NB4 (cell line): Measurements from ENCODE around the gene LRRTM4.

ENCODE experiments used
- POLR2A ChIP-seq: IDR thresholded peaks from 2 replicates; pipeline ENCODE4 v1.6.1; 2011; ENCODE audit warnings: mild to moderate bottlenecking; ENCODE audit not compliant: insufficient read length; ENCODE audit errors: extremely low read depth
- TF ChIP-seq, protein P1 (sequence below): IDR thresholded peaks from one replicate; pipeline ENCODE4 v1.5.1; 2012; ENCODE audit warnings: low read depth, low read length
- TF ChIP-seq, protein P2 (sequence below): IDR thresholded peaks from 2 replicates; pipeline ENCODE4 v1.6.1; 2011; ENCODE audit warnings: low read depth, low read length

DNA sequence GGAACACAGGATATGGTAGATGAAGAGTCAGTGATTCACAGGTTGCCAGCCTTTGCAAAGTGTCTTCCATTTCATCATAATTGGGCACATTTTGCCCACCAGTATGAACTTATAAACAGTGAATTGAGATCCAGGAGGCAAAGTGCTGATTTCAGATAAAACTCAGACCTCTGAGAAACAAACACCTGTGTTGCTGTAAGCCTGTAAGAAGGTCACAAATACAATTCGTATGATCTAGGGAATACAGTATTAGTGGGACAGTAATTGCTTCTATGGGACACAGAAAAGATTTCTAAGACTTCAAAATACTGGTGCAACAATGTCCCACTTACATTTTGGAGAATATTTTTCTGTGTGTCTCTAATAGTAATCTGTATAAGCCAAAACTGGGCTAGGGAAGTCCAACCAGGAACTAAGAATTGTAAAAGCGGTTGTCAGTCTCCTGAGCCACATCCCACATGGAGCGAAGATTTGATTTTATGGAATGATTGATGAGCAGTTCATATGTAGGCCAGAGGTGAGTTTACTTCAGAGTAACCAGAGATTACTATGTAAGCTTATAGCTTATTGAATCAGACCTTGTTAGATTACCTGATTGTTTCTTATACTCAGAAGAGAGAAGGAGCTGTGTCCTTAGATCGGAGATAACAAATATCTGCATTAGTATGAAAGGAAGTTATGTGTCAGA lies 728.4 kb downstream of the LRRTM4 start:
- TF ChIP-seq, protein P1, sequence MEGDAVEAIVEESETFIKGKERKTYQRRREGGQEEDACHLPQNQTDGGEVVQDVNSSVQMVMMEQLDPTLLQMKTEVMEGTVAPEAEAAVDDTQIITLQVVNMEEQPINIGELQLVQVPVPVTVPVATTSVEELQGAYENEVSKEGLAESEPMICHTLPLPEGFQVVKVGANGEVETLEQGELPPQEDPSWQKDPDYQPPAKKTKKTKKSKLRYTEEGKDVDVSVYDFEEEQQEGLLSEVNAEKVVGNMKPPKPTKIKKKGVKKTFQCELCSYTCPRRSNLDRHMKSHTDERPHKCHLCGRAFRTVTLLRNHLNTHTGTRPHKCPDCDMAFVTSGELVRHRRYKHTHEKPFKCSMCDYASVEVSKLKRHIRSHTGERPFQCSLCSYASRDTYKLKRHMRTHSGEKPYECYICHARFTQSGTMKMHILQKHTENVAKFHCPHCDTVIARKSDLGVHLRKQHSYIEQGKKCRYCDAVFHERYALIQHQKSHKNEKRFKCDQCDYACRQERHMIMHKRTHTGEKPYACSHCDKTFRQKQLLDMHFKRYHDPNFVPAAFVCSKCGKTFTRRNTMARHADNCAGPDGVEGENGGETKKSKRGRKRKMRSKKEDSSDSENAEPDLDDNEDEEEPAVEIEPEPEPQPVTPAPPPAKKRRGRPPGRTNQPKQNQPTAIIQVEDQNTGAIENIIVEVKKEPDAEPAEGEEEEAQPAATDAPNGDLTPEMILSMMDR: no peak
- TF ChIP-seq, protein P2, sequence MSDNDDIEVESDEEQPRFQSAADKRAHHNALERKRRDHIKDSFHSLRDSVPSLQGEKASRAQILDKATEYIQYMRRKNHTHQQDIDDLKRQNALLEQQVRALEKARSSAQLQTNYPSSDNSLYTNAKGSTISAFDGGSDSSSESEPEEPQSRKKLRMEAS: no peak
- no peak for TF ChIP-seq POLR2A
